DMS53 (cell line): ENCODE data around the gene ZDHHC11.
"Not testable (repeated sequence)": the region's sequence is repeated elsewhere in the genome, so short reads cannot be mapped to it uniquely, and the experiment has no call there.

Experiments
- DNase-seq: peaks from one replicate; lab custom pipeline; 2025; lab: John Stamatoyannopoulos, UW

Gene ZDHHC11

GRCh38 chr5:747303-747844 is 103.4 kb downstream of the ZDHHC11 start:
- DNase-seq, result not testable (repeated sequence)

GRCh38 chr5:746258-746761 is 104.5 kb downstream of the ZDHHC11 start:
- no peak for DNase-seq
